Activated naive CD8-positive, alpha-beta T cell treated with anti-CD3 and anti-CD28 coated beads, Interleukin-2, amount 50 U/mL, for 24 hours (primary cell): ENCODE results near the gene TOPBP1.

ENCODE experiments used
- ATAC-seq: fragments of 150-1000 bp; cut with Tn5 transposase; one replicate; pipeline ENCODE4 v1.10.0; 2021
- DNase-seq: peaks from one replicate; pipeline ENCODE4 v3.0.0; 2021
- H3K27ac Mint-ChIP-seq: one replicate; pipeline ENCODE4 v1.8.0; 2021; ENCODE audit warnings: mild to moderate bottlenecking, mixed read lengths
- H3K27me3 Mint-ChIP-seq: one replicate; pipeline ENCODE4 v1.8.0; 2021; ENCODE audit warnings: mixed read lengths
- H3K36me3 Mint-ChIP-seq: one replicate; pipeline ENCODE4 v1.8.0; 2021; ENCODE audit warnings: low read depth, mixed read lengths
- H3K4me1 Mint-ChIP-seq: one replicate; pipeline ENCODE4 v1.8.0; 2021; ENCODE audit warnings: mixed read lengths
- H3K4me3 Mint-ChIP-seq: one replicate; pipeline ENCODE4 v1.8.0; 2021; ENCODE audit warnings: mild to moderate bottlenecking, moderate library complexity, mixed read lengths
- H3K9me3 Mint-ChIP-seq: one replicate; pipeline ENCODE4 v1.8.0; 2021; ENCODE audit warnings: mixed read lengths

TOPBP1 gene

GRCh38 chr3:133606902-133607301 is 54.8 kb downstream of the TOPBP1 start:
- Mint-ChIP-seq H3K27me3 (no peaks in the 10 kb centered on the region), H3K27ac (no peak overlapping the region), H3K9me3 (no peaks in the 10 kb centered on the region), H3K4me3 (no peak overlapping the region), H3K4me1 (no peaks in the 10 kb centered on the region), H3K36me3 (peaks cover 74% of the 10 kb centered on the region)
- DNase-seq (no peak), ATAC-seq (no peak)

GRCh38 chr3:133606342-133606741 is 55.4 kb downstream of the TOPBP1 start:
- Mint-ChIP-seq H3K27me3 (no peaks in the 10 kb centered on the region), H3K9me3 (no peaks in the 10 kb centered on the region), H3K36me3 (peaks cover 74% of the 10 kb centered on the region), H3K4me1 (no peaks in the 10 kb centered on the region), H3K4me3 (no peak overlapping the region), H3K27ac (no peak overlapping the region)
- DNase-seq (no peak), ATAC-seq (no peak)

DNA sequence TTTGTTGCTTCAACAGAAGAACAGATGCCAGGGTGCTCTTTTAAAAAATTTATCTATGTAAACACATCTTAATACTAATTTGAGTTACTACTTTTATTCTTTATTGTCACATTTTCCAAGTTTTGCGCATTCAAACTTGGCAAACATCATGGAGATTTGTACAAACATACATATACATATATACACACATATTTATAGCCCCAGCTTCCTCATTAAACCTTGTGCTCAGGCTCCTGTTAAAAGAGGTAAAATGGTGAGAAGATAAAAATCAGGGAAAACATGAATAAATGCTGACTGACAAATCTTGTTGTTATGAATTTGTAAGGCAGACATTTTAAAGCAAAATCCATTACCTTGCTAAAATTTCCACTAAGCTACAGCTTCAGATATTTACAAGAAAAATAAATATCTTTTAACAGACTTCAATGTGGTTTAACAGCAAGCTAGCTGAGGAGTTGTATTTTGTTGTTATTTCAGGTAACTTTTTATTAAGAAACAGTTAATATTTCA is 61.1 kb downstream of the TOPBP1 start:
- H3K27ac Mint-ChIP-seq = no peak overlapping the region
- H3K4me3 Mint-ChIP-seq = no peak overlapping the region
- no peak for DNase-seq
- ATAC-seq = no peak
- H3K4me1 Mint-ChIP-seq = peaks cover 9% of the 10 kb centered on the region
- no peaks in the 10 kb centered on the region for H3K9me3 Mint-ChIP-seq
- H3K36me3 Mint-ChIP-seq = peaks cover 35% of the 10 kb centered on the region
- H3K27me3 Mint-ChIP-seq = no peaks in the 10 kb centered on the region

- H3K36me3 Mint-ChIP-seq = peaks cover 26% of the 10 kb centered on the region
Measured at GRCh38 chr3:133599280-133599679, 62.5 kb downstream of the TOPBP1 start.

DNA sequence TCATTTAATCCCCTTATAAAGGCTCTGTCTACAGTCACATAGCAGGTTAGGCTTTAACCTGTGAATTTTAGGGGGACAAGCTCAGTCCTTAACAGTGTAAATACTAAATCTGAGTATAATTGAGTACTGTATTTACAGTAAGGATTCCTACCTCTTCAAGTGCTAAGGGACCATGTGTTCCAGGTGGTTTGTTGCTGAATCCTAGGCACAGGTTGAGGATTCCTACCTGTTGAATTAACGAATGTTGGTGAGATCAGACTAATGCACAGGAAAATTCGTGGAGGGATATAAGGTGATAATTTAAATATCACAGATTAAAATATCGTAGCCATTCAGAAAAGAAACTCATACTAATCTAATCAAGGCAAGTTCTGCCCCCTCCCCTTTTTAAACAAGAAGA is 63.3 kb downstream of the TOPBP1 start:
- H3K9me3 Mint-ChIP-seq = no peaks in the 10 kb centered on the region
- H3K36me3 Mint-ChIP-seq = peaks cover 24% of the 10 kb centered on the region
- no peaks in the 10 kb centered on the region for H3K27me3 Mint-ChIP-seq
- H3K4me3 Mint-ChIP-seq = no peak overlapping the region
- DNase-seq = no peak
- ATAC-seq = no peak
- no peak overlapping the region for H3K27ac Mint-ChIP-seq
- H3K4me1 Mint-ChIP-seq = peaks cover 21% of the 10 kb centered on the region

More at GRCh38 chr3:133599280-133599679, 62.5 kb downstream of the TOPBP1 start:
- ATAC-seq = no peak
- H3K27me3 Mint-ChIP-seq = no peaks in the 10 kb centered on the region
- peaks cover 21% of the 10 kb centered on the region for H3K4me1 Mint-ChIP-seq
- no peaks in the 10 kb centered on the region for H3K9me3 Mint-ChIP-seq
- DNase-seq = no peak
- H3K4me3 Mint-ChIP-seq = no peak overlapping the region
- no peak overlapping the region for H3K27ac Mint-ChIP-seq

DNA sequence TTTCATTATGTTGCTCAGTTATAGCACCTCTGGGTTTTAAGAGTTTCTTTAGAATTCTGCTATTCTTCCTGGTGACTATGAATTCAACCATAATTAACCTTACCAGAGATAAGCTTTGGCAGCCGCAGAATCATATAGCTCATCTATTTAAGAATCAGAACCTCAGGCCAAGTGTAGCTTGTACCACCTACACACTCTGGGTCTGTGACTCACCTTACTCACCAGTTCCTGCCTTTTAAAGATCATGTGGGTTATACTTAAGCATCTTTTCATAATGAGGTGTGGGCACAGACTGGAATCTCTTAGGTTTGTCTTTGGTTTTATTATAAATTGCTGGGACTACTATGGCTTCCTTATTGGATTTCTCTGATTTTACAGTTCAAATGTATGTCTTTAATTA is 66.4 kb downstream of the TOPBP1 start:
- peak; percentile 96 for ATAC-seq
- Mint-ChIP-seq H3K27me3 (no peaks in the 10 kb centered on the region), H3K36me3 (peaks cover 11% of the 10 kb centered on the region), H3K27ac (peak overlapping the region; percentile 74), H3K4me1 (peaks cover 41% of the 10 kb centered on the region), H3K4me3 (peak overlapping the region; percentile 10), H3K9me3 (no peaks in the 10 kb centered on the region)
- peak; percentile 33 for DNase-seq

DNA sequence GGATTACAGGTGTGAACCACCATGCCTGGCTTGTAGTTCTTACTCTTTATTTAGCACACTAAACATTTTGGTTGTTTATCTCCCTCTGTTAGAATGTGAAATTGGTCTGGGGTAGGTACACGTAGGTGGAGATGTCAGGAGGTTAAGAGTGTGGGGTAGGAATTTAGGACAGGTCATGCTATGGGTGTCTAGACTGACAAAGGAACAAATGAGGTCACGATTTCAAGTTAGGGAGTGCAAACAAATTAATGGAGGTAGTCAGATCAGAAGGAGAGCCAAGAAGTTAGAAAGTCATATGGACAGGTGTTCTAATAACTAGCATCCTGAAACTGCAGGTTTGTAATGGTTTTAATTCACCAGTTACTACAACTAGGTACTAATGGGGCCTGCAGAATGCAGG is 68.5 kb downstream of the TOPBP1 start:
- ATAC-seq = no peak
- no peaks in the 10 kb centered on the region for H3K9me3 Mint-ChIP-seq

DNA sequence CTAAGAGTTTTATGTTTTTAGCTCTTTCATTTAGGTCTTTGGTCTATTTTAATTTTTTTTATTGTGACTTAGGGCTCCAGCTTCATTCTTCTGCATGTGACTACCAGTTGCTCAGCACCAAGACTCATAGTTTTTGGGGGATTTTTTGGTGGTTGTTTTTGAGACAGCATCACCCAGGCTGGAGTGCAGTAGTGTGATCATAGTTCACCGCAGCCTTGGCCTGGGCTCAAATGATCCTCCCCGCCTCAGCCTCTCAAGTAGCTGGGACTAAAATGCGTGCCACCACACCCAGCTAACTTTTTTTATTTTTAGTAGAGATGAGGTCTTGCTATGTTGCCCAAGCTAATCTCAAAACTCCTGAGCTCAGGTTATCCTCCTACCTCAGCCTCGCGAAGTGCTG is 68.9 kb downstream of the TOPBP1 start:
- Mint-ChIP-seq H3K27ac (peak overlapping the region; percentile 13), H3K36me3 (peaks cover 27% of the 10 kb centered on the region), H3K9me3 (no peaks in the 10 kb centered on the region), H3K4me1 (peaks cover 53% of the 10 kb centered on the region), H3K27me3 (no peaks in the 10 kb centered on the region), H3K4me3 (no peak overlapping the region)
- DNase-seq = no peak
- ATAC-seq = peak; percentile 41

More for the DNA sequence above, 68.5 kb downstream of the TOPBP1 start:
- Mint-ChIP-seq H3K4me3 (no peak overlapping the region), H3K27ac (peak overlapping the region; percentile 13), H3K27me3 (no peaks in the 10 kb centered on the region), H3K36me3 (peaks cover 24% of the 10 kb centered on the region), H3K4me1 (peaks cover 49% of the 10 kb centered on the region)
- DNase-seq = no peak

DNA sequence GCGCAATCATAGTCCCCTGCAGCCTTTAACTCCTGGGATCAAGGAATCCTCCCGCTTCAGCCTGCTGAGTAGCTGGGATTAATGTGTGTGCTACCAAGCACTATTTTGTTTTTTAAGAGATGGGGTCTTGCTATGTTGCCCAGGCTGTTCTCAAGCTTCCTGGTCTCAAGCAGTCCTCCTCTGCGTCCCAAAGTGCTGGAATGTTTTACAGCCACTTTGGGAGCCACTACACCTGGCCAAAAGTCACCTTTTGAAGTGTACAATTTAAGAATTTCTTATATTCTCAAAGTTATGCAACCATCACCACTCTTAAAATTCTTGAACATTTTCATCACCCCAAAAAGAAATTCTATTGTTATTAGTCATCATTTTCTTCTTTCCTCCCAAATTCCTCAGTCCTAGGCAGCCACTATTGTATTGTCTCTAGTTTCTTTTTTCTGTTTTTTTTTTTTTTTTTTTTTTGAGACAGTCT is 70.4 kb downstream of the TOPBP1 start:
- ATAC-seq (no peak), DNase-seq (no peak)
- Mint-ChIP-seq H3K4me1 (peaks cover 59% of the 10 kb centered on the region), H3K9me3 (no peaks in the 10 kb centered on the region), H3K27me3 (no peaks in the 10 kb centered on the region), H3K27ac (no peak overlapping the region), H3K4me3 (no peak overlapping the region), H3K36me3 (peaks cover 38% of the 10 kb centered on the region)

DNA sequence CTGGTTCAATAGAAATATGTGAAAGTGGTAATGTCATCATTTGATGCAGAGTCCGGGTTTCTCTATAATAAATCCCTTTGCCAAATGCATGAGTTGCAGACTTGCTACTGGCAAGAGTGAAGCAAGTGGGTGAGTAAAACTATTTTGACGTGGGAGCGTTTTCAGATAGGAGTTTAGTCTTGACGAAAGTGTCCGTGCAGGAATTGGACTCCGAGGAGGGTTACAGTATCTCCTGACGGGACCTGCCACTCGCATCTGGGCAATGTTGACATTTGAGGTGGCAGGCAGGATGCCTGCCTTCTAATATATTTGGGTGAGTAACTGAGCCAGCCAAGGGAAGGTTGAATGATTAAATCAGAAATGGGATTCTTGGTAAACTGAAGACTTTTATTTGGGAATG is 72.2 kb downstream of the TOPBP1 start:
- ATAC-seq (no peak), DNase-seq (no peak)
- H3K36me3 Mint-ChIP-seq = peaks cover 50% of the 10 kb centered on the region
- peak overlapping the region; percentile 64 for H3K27ac Mint-ChIP-seq
- peaks cover 51% of the 10 kb centered on the region for H3K4me1 Mint-ChIP-seq
- no peaks in the 10 kb centered on the region for H3K27me3 Mint-ChIP-seq
- H3K4me3 Mint-ChIP-seq = no peak overlapping the region
- H3K9me3 Mint-ChIP-seq = no peaks in the 10 kb centered on the region

DNA sequence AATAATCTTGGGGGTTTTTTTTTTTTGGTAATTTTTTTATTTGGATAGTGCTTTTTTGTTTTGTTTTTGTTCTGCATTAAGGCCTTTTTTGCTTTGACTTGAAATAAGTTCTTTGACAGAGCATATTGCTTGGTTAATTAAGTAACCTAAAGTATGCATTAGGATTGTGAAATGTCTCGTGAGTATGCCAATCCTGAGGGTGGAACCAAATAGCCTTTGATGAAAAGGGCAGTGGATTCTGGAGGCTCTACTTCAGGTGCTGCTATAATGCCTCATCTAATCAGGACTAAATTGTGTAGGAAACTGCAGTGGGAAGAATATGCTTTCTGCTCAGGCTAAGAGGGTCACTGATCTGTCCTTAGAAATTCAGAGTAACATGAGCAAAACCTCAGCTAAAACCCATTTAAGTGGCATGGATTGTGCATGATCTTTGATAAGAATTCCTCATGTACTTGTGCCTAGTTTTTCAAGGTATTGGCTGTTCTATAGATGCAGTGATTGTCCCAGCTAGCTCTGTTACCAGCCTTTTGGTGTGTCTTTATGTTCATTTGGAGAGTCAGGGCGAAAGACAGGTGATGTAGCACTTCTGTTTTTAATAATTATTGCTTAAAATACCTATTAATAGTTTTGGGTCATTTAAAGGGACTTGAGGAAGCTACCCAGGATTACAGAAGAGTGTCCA is 72.8 kb downstream of the TOPBP1 start:
- ATAC-seq = no peak
- Mint-ChIP-seq H3K36me3 (peaks cover 53% of the 10 kb centered on the region), H3K4me3 (no peak overlapping the region), H3K9me3 (no peaks in the 10 kb centered on the region), H3K4me1 (peaks cover 51% of the 10 kb centered on the region), H3K27me3 (no peaks in the 10 kb centered on the region), H3K27ac (peak overlapping the region; percentile 45)
- no peak for DNase-seq

GRCh38 chr3:133588035-133588434 is 73.7 kb downstream of the TOPBP1 start:
- Mint-ChIP-seq H3K27ac (peak overlapping the region; percentile 45), H3K27me3 (no peaks in the 10 kb centered on the region), H3K9me3 (no peaks in the 10 kb centered on the region), H3K4me3 (no peak overlapping the region), H3K36me3 (peaks cover 57% of the 10 kb centered on the region), H3K4me1 (peaks cover 51% of the 10 kb centered on the region)
- DNase-seq (no peak), ATAC-seq (no peak)

DNA sequence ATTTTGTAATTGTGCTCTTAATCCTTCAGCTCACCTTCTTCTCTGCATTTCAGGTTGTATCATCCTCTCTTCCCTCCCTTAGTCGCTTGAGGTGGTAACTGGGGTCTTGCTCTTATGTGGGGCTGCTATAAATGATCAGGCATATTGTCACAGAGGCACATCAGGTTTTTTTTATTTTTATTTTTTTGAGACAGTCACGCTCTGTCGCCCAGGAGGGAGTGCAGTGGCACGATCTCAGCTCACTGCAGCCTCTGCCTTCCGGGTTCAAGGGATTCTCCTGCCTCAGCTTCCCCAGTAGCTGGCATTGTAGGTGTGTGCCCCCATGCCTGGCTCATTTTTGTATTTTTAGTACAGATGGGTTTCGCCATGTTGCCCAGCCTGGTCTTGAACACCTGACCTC is 78.3 kb downstream of the TOPBP1 start:
- no peak for DNase-seq
- peaks cover 55% of the 10 kb centered on the region for H3K4me1 Mint-ChIP-seq
- no peak for ATAC-seq
- H3K36me3 Mint-ChIP-seq = peaks cover 71% of the 10 kb centered on the region
- H3K4me3 Mint-ChIP-seq = no peak overlapping the region
- H3K27me3 Mint-ChIP-seq = no peaks in the 10 kb centered on the region
- no peaks in the 10 kb centered on the region for H3K9me3 Mint-ChIP-seq
- peak overlapping the region; percentile 55 for H3K27ac Mint-ChIP-seq

DNA sequence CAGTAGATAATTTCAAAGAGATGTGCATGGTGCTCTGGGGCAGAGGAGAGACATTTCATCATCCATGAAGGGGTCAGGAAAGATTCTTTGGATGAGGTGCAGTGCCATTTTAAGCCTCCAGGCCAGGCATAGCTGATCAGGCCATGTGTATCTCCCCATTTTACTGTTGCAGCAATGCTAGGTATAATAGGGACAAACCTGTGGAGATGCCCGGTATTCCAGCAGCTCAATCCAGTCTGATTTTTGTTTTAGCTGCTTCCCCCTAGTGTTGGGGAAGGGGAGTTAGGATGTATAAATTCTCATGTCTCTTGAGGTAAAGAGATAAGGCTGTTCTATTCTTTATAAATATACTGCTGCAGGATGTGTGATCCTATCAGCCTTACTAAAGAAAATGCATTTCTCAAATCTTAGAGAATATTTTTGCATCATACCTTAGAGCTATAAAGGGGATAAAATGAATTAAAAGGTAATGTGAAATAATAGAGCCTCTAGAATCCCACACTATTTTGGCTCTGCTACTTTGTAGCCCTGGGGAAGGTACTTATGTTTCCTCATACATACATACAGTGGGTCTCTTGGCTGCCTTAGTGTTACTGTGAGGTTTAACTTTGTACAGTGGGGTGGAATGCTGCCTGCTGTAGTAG is 83.1 kb downstream of the TOPBP1 start:
- no peak for DNase-seq
- peaks cover 75% of the 10 kb centered on the region for H3K36me3 Mint-ChIP-seq
- no peaks in the 10 kb centered on the region for H3K27me3 Mint-ChIP-seq
- no peaks in the 10 kb centered on the region for H3K9me3 Mint-ChIP-seq
- H3K27ac Mint-ChIP-seq = peak overlapping the region; percentile 58
- H3K4me3 Mint-ChIP-seq = peak overlapping the region; percentile 98
- peaks cover 62% of the 10 kb centered on the region for H3K4me1 Mint-ChIP-seq
- ATAC-seq = no peak

- no peak for ATAC-seq
- Mint-ChIP-seq H3K36me3 (peaks cover 61% of the 10 kb centered on the region), H3K27me3 (peaks cover 3% of the 10 kb centered on the region), H3K9me3 (no peaks in the 10 kb centered on the region), H3K4me3 (peak overlapping the region; percentile 98), H3K27ac (peak overlapping the region; percentile 58), H3K4me1 (peaks cover 67% of the 10 kb centered on the region)
- DNase-seq = no peak
Measured at GRCh38 chr3:133576169-133576568, 85.6 kb downstream of the TOPBP1 start.
